GM23338 (cell line): ENCODE results near the gene SCLT1. TPM values are rescaled to one million over a fixed set of nuclear protein-coding genes. Genes with fewer than 3 reads are reported as not detected.
A peak's percentile ranks its signal among the peaks of the same experiment; 100 is the strongest.

Experiments
- ATAC-seq: fragments of 200-7000 bp; cut with Tn5 transposase; 3 replicates; pipeline ENCODE4 v1.9.1; 2020
- DNase-seq: peaks from one replicate; pipeline ENCODE4 v3.0.0-alpha.2; 2015; ENCODE audit warnings: low spot score
- H2AFZ ChIP-seq: fragments of 200-600 bp; sonication (generic); 2 replicates; pipeline ENCODE4 v1.8.0; 2016; ENCODE audit warnings: antibody characterized with exemption, mild to moderate bottlenecking, moderate library complexity
- H3F3A ChIP-seq: fragments of 200-600 bp; sonication (generic); replicated peaks from 2 replicates; pipeline ENCODE4 v1.8.0; 2017; ENCODE audit warnings: antibody characterized with exemption, mixed run types, low read depth
- H3K27ac ChIP-seq: fragments of 200-600 bp; sonication (generic); 2 replicates; pipeline ENCODE4 v1.6.1; 2016; ENCODE audit warnings: low read depth
- H3K27me3 ChIP-seq: fragments of 200-600 bp; sonication (generic); 2 replicates; pipeline ENCODE4 v1.8.0; 2016; ENCODE audit warnings: mild to moderate bottlenecking, mixed run types, moderate library complexity; ENCODE audit not compliant: insufficient read depth
- H3K36me3 ChIP-seq: fragments of 200-600 bp; sonication (generic); 2 replicates; pipeline ENCODE4 v1.8.0; 2016; ENCODE audit warnings: mild to moderate bottlenecking; ENCODE audit not compliant: insufficient read depth
- H3K4me1 ChIP-seq: fragments of 200-600 bp; sonication (generic); 2 replicates; pipeline ENCODE4 v1.8.0; 2016; ENCODE audit warnings: mild to moderate bottlenecking, moderate library complexity; ENCODE audit not compliant: insufficient read depth
- H3K4me2 ChIP-seq: fragments of 200-600 bp; sonication (generic); 2 replicates; pipeline ENCODE4 v1.7.1; 2017; ENCODE audit warnings: mixed run types
- H3K4me3 ChIP-seq: fragments of 200-600 bp; sonication (generic); 2 replicates; pipeline ENCODE4 v1.6.1; 2016; ENCODE audit warnings: mixed run types
- H3K79me2 ChIP-seq: fragments of 200-600 bp; sonication (generic); replicated peaks from 2 replicates; pipeline ENCODE4 v1.8.0; 2017; ENCODE audit warnings: mild to moderate bottlenecking; ENCODE audit not compliant: insufficient read depth
- H3K9me2 ChIP-seq: fragments of 200-600 bp; sonication (generic); 2 replicates; pipeline ENCODE4 v1.8.0; 2017; ENCODE audit not compliant: insufficient read depth
- H4K20me1 ChIP-seq: fragments of 200-600 bp; sonication (generic); replicated peaks from 2 replicates; pipeline ENCODE4 v1.8.0; 2017; ENCODE audit warnings: mild to moderate bottlenecking; ENCODE audit not compliant: insufficient read depth
- H3K27ac Mint-ChIP-seq: 2 replicates; pipeline ENCODE4 v1.8.0; 2020; ENCODE audit warnings: inconsistent platforms, mild to moderate bottlenecking, moderate library complexity, mixed read lengths
- H3K27me3 Mint-ChIP-seq: 3 replicates; pipeline ENCODE4 v1.8.0; 2022; ENCODE audit warnings: low read depth, mild to moderate bottlenecking, moderate library complexity, mixed read lengths, inconsistent platforms; ENCODE audit not compliant: insufficient read depth, poor library complexity
- H3K36me3 Mint-ChIP-seq: 3 replicates; pipeline ENCODE4 v1.8.0; 2021; ENCODE audit warnings: low read depth, mild to moderate bottlenecking, inconsistent platforms, moderate library complexity, mixed read lengths
- H3K4me1 Mint-ChIP-seq: 3 replicates; pipeline ENCODE4 v1.8.0; 2020; ENCODE audit warnings: mild to moderate bottlenecking, inconsistent platforms, mixed read lengths
- H3K4me3 Mint-ChIP-seq: 3 replicates; pipeline ENCODE4 v1.8.0; 2021; ENCODE audit warnings: moderate library complexity, mild to moderate bottlenecking, inconsistent platforms, mixed read lengths
- H3K9me3 Mint-ChIP-seq: 3 replicates; pipeline ENCODE4 v1.8.0; 2020; ENCODE audit warnings: moderate library complexity, mild to moderate bottlenecking, inconsistent platforms, mixed read lengths
- CREB1 ChIP-seq: fragments of 250-450 bp; sonication (Bioruptor Pico); IDR thresholded peaks from 2 replicates; pipeline ENCODE4 v1.5.0; 2020; ENCODE audit warnings: low read depth, mild to moderate bottlenecking, moderate library complexity
- CTCF ChIP-seq, 2 experiments: fragments of 200-600 bp in 1 of 2; sonication (generic) in 1 of 2; conservative IDR thresholded peaks; 2 replicates each; pipeline versions ENCODE4 v1.5.1 to v1.6.1; 2016 to 2017; ENCODE audit warnings: antibody characterized with exemption in 2 of 2, low read depth in 2 of 2, mild to moderate bottlenecking in 2 of 2, moderate library complexity in 1 of 2
- ETS1 ChIP-seq: IDR thresholded peaks from 2 replicates; pipeline ENCODE4 v1.6.1; 2016; ENCODE audit warnings: antibody characterized with exemption
- EZH2 ChIP-seq: fragments of 200-600 bp; sonication (generic); IDR thresholded peaks from one replicate; pipeline ENCODE4 v1.8.0; 2017; ENCODE audit warnings: antibody characterized with exemption, mild to moderate bottlenecking, low read depth; ENCODE audit not compliant: unreplicated experiment
- EZH2phosphoT487 ChIP-seq: fragments of 200-600 bp; sonication (generic); IDR thresholded peaks from one replicate; pipeline ENCODE4 v1.8.1; 2018; ENCODE audit warnings: antibody characterized with exemption; ENCODE audit not compliant: unreplicated experiment
- NANOG ChIP-seq: IDR thresholded peaks from 2 replicates; pipeline ENCODE4 v1.6.1; 2016; ENCODE audit warnings: antibody characterized with exemption, borderline replicate concordance
- POLR2AphosphoS5 ChIP-seq: IDR thresholded peaks from 2 replicates; pipeline ENCODE4 v1.6.1; 2016; ENCODE audit warnings: antibody characterized with exemption, low read depth
- REST ChIP-seq: IDR thresholded peaks from one replicate; pipeline ENCODE4 v1.6.1; 2018; ENCODE audit warnings: antibody characterized with exemption; ENCODE audit not compliant: unreplicated experiment
- STAT1 ChIP-seq: IDR thresholded peaks from one replicate; pipeline ENCODE4 v1.6.1; 2016; ENCODE audit warnings: antibody characterized with exemption; ENCODE audit not compliant: unreplicated experiment
- ZNF114 ChIP-seq: fragments of 250-450 bp; sonication (Bioruptor Pico); IDR thresholded peaks from 2 replicates; pipeline ENCODE4 v1.5.0; 2020; ENCODE audit warnings: mild to moderate bottlenecking, moderate library complexity
- polyA plus RNA-seq: library from polyadenylated mRNA; unstranded; fragments of >200 nt; fragmentation: Nextera tagmentation; extraction: Ambion mirVana; gene quantifications from 2 replicates; pipeline ENCODE4 v1.2.1, GENCODE V29; 2016
- total RNA-seq: library from RNA; depleted of rRNA; stranded (reverse); fragments of >200 nt; shearing (Covaris generic); gene quantifications from 2 replicates; pipeline ENCODE4 v1.2.3, GENCODE V29; 2014

Gene SCLT1
- total and polyA plus RNA-seq, 2 experiments from 2014 or later, result 18.5 to 18.9 TPM

GRCh38 chr4:128844931-128845330 is 248.4 kb downstream of the SCLT1 start:
- peaks cover 100% of the 10 kb centered on the region for H3K79me2 ChIP-seq

GRCh38 chr4:128841402-128841801 is 251.9 kb downstream of the SCLT1 start:
- H3F3A ChIP-seq, result peaks cover 59% of the 10 kb centered on the region
- TF ChIP-seq CREB1 (CRISPR knock-in tag), result no peak
- no peak for TF ChIP-seq EZH2phosphoT487
- TF ChIP-seq STAT1, result no peak
- H2AFZ ChIP-seq, result no peak overlapping the region
- peaks cover 14% of the 10 kb centered on the region for H3K27me3 Mint-ChIP-seq
- no peak overlapping the region; the same call in 2 of the 3 replicates for H3K4me3 Mint-ChIP-seq
- H3K4me2 ChIP-seq, result no peak overlapping the region
- H3K79me2 ChIP-seq, result peaks cover 100% of the 10 kb centered on the region
- ATAC-seq, result no peak
- H3K36me3 ChIP-seq, result peaks cover 84% of the 10 kb centered on the region
- DNase-seq, result no peak
- H3K9me2 ChIP-seq, result no peaks in the 10 kb centered on the region
- peaks cover 100% of the 10 kb centered on the region for H4K20me1 ChIP-seq
- peaks cover 47% of the 10 kb centered on the region for H3K4me1 ChIP-seq
- H3K4me3 ChIP-seq, result no peak overlapping the region
- H3K4me1 Mint-ChIP-seq, result peaks cover 74% of the 10 kb centered on the region
- H3K27ac ChIP-seq, result peak overlapping the region; percentile 60
- H3K27ac Mint-ChIP-seq, result peak overlapping the region; percentile 29
- no peaks in the 10 kb centered on the region for H3K27me3 ChIP-seq
- H3K36me3 Mint-ChIP-seq, result peaks cover 93% of the 10 kb centered on the region
- H3K9me3 Mint-ChIP-seq, result no peaks in the 10 kb centered on the region

More at GRCh38 chr4:128844931-128845330, 248.4 kb downstream of the SCLT1 start:
- Histone ChIP-seq H3K27ac (peak overlapping the region; percentile 87), H3K4me1 (peaks cover 17% of the 10 kb centered on the region), H2AFZ (no peak overlapping the region), H3K27me3 (no peaks in the 10 kb centered on the region), H3K9me2 (no peaks in the 10 kb centered on the region), H3F3A (peaks cover 82% of the 10 kb centered on the region), H3K36me3 (peaks cover 90% of the 10 kb centered on the region), H4K20me1 (peaks cover 97% of the 10 kb centered on the region), H3K4me2 (no peak overlapping the region), H3K4me3 (no peak overlapping the region)
- H3K9me3 Mint-ChIP-seq, result no peaks in the 10 kb centered on the region
- peak overlapping the region; percentile 75; the same call in 1 of the 2 replicates for H3K27ac Mint-ChIP-seq
- ATAC-seq, result peak; percentile 17; the same call in 1 of the 3 replicates
- TF ChIP-seq POLR2AphosphoS5 (0 out of 2 replicates have a peak, but pooled peaks have one; percentile 27), REST (no peak)
- DNase-seq, result no peak
- peaks cover 48% of the 10 kb centered on the region for H3K4me1 Mint-ChIP-seq
- H3K27me3 Mint-ChIP-seq, result peaks cover 19% of the 10 kb centered on the region
- no peak overlapping the region for H3K4me3 Mint-ChIP-seq
- peaks cover 97% of the 10 kb centered on the region for H3K36me3 Mint-ChIP-seq

GRCh38 chr4:128840711-128841318 is 252.5 kb downstream of the SCLT1 start:
- Histone ChIP-seq H3F3A (peaks cover 53% of the 10 kb centered on the region), H3K4me2 (no peak overlapping the region), H3K4me3 (no peak overlapping the region), H2AFZ (no peak overlapping the region), H3K4me1 (peaks cover 52% of the 10 kb centered on the region), H3K79me2 (peaks cover 100% of the 10 kb centered on the region), H3K27ac (peak overlapping the region; percentile 60), H3K36me3 (peaks cover 84% of the 10 kb centered on the region), H3K9me2 (no peaks in the 10 kb centered on the region), H3K27me3 (no peaks in the 10 kb centered on the region), H4K20me1 (peaks cover 100% of the 10 kb centered on the region)
- no peak overlapping the region; the same call in 1 of the 2 replicates for H3K27ac Mint-ChIP-seq
- ATAC-seq, result no peak; the same call in 2 of the 3 replicates
- H3K9me3 Mint-ChIP-seq, result no peaks in the 10 kb centered on the region
- DNase-seq, result no peak
- peaks cover 80% of the 10 kb centered on the region for H3K4me1 Mint-ChIP-seq
- H3K4me3 Mint-ChIP-seq, result no peak overlapping the region; the same call in 2 of the 3 replicates
- H3K36me3 Mint-ChIP-seq, result peaks cover 92% of the 10 kb centered on the region
- H3K27me3 Mint-ChIP-seq, result peaks cover 13% of the 10 kb centered on the region
- TF ChIP-seq NANOG (no peak), ETS1 (no peak), ZNF114 (CRISPR knock-in tag) (no peak), CTCF (conservative IDR thresholded peaks at IDR 0.05; ENCODE audit: low read depth in 2 of 2) (no peak), EZH2 (no peak), POLR2AphosphoS5 (no peak), CREB1 (CRISPR knock-in tag) (no peak)
